Measurements from ENCODE around the gene LBH.
A peak's percentile ranks its signal among the peaks of the same experiment; 100 is the strongest.

The LBH gene

DNA sequence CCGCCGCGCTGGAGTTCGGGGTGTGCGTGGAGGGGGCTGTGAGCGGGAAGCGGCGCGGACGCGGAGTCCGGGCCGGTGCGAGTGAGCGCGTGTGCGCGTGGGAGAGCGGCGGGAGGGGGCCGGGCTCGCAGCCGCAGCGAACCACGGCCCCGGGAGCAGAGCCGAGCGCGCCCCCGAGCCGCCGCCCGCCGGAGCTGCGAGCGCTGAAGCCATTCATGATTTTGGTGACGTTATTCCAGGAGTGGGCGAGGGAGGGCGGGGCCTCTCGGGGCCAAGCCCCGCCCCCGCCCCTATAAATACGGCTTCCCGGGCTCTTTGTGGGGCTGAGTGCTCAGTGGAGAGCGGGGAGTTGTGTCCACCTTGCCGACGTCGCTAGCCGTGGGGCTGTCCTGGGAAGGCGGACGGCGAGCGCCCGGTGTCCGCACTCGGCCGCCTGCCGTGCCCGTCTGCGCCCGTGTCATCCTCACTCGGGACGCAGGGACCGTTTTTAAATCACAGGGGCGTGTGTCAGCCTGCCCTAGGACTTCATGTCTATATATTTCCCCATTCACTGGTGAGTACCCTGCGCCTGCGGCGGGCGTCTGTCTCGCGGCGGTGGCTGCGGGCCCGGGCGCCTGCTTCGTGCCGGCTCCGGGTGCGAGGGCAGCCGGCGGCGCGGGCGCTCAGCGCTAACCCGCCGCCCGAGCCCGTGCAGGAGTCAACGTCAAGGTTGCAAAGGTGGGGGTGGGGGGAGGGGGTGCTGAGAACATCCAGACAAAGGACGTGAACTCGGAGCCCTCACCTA is at the start of gene LBH:
Gene LBH, plus strand, starts transcription at position 323 of the 784 bp plus-strand sequence. Its CDS starts 205 bp downstream, at position 528.
- DNase-seq: peak; percentile 84

DNA sequence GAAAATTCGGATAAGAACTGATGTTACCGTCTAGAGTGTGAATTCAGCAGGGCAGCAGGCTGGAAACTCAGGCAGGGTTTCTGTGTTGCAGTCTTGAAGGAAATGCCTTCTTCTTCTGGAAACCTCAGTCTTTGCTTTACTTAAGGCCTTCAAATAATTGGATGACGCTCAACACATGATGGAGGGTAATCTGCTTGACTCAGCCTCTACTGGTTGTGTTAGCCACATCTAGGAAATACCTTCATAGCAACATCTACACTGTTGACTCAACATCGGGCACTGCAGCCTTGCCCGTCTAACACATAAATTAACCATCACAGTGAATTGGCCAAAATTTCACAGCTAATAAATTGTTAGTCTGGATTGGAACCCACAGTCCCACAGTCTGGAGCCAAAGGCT is 47.3 kb upstream of the LBH start:
- DNase-seq: peak; percentile 77

DNA sequence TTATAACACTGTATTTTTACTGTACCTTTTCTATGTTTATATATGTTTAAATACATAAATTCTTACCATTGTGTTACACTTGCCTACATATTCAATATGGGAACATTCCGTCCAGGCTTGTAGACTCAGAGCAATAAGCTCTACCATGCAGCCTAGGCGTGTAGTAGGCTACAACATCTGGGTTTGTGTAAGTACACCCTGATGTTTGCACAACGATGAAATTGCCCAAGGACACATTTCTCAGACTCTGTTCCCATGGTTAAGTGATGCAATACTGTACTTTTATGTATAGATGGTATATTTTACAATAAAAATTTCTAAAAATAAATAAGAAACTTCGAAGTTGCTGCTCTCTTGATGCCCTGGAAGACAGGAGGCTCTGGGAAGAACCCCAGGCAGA is 46.2 kb upstream of the LBH start:
- peak; percentile 91 for DNase-seq

DNA sequence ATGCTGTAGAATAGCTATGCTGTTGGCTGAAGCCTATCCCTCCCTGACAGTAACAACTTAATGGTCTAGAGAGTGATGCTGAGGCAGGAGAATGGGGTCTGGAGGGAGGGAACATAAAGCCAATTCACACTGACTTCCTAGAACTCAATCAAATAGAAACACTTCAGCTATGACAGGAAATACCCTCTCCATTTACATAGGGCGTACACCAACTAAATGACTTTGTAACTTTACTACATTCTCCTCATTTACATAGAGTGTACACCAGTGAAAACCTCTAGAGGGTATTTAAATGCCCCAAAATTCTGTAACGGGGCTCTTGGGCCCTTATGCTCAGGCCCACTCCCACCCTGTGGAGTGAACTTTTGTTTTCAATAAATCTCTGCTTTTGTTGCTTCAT is 43.0 kb upstream of the LBH start:
- no peak for DNase-seq

DNA sequence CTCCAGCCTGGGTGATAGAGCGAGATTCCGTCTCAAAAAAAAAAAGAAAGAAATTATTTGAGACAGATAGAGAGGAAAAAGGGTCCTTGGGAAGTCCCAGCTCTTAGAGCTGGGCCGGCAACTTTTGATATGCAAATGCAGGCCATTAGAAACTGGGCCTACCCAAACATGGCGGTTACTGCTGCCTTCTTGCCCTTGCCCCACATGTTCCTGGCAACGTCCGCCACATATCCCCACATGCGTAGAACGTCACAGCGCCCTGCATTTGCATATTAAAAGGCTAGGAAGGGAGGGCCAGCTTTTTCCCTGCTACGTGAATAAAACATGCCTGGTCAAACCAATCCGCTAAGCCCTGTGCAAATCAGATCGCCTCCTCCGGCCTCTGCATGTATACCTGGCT is 40.7 kb upstream of the LBH start:
- DNase-seq: no peak

DNA sequence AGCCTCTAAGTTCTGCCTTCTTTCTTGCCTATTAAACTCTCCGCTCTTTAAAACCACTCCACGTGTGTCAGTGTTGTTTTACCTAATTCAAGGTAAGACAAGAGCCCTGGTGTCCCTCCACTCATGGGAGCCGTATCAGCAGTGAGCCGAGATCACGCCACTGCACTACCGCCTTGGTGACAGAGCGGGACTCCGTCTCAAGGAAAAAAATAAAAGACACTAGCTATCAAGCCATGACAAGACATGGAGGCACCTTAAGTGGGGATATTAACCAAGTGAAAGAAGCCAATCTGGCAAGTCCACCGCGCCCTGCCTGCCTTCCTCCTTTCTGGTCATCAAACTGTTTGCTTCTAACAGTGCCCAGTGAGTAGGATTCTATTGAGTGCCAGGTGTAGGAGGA is 40.2 kb upstream of the LBH start:
- no peak for DNase-seq

DNA sequence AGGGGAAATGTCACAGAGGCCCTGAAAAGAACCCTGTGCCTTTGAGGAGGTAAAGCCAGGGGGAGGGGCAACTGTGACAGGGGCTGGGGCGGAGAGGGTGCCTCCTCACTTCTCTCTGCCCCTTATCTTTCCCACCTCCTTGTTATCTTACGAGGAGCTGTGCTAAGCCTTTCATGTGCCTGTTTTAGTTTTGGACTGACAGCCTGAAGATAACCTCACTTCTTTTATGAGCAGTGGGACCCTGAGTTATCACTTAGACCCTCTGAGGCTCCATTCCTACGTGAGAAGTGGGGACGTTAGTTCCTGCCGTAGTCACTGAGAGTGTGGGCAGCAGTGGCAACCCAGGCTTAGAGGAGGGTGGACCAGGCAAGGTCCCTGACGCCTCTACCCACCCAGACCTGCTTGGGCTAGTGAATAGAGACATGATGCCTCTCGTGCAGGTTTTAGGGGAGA is 39.5 kb upstream of the LBH start:
- DNase-seq: no peak

DNA sequence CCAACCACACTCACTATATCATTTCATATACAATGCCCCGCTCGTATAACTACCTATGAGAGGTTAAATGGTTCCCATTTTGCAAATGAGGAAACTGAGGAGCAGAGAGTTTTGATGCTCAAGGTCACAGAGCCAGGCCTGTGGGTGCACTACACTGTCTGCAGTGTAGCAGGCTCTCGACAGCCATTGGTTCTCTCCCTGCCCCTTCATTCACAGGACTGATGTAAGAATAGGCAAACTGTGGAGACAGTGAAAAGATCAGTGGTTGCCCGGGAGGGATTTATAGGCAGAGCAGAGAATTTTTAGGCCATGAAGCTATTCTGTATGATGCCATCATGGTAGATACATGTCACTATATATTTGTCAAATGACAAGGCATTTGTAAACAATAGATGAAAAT is 39.0 kb upstream of the LBH start:
- DNase-seq: peak; percentile 13

DNA sequence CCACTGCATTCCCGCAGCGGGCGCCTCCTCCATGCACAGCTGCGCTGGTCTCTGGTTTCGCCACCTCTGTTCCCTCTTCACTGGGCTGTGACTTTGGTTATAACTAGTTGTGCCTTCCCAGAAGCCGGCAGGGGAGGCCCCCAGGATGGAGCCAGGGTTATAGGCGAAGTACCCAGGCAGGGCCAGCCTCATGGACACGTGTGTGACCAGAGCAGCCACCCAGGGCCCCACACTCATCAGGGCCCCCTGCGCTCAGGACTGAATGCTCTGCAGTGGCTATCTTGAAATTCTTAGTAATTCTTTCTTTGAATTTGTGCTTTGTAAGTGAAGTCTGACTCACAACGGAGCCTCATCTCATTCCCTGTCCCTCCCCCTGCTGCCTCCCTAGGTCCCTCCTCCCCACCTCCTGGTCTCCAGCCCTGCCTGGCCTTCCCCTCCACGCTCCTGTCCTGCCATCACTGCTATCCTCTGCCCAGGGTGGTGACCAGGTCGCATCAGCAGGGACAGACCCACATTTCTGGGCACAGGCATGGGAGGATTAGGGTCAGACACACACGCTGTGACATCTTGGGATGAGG is 38.1 kb upstream of the LBH start:
- DNase-seq: no peak

DNA sequence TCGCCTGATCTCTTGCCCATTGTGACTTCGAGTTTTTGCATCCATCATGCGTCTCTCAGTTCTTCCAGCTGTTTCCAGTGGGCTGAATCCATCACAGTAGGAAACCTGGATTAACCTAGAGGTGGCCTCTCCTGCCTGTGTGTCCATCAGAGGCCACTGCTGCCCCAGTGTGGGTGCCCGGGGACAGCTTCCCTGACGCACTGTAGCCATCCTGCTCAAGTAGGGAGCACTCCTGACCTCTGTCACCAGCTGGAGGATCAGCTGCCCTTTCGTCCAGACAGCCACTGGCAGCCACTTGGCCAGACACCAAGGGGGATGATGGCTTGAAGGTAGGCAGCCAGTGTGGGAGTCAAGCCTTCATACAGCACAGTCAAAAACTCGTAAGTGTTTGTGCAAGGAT is 36.9 kb upstream of the LBH start:
- no peak for DNase-seq

DNA sequence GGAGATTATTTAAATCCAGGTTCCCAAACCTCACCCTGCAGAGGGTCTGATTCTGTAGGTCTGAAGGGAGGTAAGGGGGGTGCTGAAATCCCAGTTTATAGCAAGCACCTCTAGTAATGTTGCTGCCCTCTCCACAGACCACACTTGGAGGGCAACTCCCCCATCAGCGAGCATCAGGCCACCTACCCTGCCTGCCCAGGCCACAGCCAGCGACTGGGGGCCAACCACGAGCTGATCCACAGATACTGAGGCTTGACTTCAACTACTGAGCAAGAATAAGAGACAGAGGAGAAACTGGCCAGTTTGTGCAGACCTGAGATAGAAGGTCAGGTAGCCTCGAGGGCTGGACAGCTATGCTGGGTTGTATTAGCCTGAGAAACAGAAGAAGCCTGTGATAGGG is 36.3 kb upstream of the LBH start:
- no peak for DNase-seq

DNA sequence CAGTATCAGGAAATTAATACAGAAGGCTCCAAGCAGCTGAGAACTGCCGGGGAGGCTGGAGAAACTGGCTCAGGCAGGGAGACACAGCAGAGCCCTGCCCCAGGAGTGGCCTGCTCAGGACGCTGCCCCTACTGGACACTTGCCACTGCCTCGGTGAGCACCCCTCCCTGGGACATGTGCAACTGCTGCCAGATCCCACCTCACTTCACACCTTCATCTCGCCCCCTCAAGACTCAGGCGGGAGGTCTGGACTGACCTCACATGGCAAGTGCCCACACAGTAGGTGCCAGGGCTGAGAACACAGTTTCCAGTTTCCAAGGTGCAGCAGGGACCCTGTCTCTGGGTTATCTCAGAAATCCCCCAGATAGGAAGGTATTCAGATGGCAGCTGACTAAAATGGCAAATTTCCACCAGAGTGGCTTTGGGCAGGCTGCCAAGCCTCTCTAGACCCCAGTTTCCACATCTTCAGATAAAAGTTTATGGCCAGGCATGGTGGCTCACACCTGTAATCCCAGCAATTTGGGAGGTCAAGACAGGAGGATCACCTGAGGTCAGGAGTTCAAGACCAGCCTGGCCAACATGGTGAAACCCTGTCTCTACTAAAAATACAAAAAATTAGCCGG is 33.7 kb upstream of the LBH start:
- DNase-seq: peak; percentile 13

DNA sequence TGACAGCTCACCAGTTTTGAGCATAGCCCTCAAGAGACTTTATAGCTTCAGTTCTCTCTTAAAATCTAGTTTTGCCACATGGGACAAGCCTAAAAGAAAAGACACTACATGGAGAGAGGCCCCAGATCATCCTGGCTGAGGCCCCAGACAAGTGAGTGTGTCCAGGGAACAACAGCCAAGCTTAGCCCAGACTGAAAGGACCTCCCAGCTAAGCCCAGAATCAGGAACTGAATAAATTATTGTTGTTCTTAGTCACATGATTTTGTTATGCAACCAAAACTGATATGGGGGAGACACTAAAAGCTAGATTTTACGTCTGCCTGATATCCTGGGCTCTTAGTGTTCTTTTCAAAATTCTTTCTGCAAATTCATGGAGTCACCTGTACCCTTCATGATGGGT is 29.3 kb upstream of the LBH start:
- DNase-seq: no peak

DNA sequence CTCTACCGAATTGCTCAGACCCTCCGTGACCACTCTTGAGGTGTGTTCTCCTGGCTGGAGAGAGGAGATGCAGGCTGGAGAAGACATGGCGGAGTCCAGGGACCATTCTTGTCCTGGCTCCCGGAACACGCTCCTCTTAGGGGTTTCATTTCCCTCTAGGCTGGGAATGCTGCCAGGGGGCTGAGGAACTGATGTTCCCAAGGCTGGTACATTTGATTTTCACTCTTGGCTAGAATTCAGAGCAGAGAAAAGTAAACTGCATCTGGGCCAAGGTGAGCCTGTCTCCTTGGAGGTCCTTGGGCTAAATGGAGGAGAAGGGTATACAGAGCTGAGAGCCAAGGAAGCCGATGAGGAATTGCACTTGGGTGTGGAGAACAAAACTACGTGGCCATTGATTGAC is 28.2 kb upstream of the LBH start:
- DNase-seq: no peak

DNA sequence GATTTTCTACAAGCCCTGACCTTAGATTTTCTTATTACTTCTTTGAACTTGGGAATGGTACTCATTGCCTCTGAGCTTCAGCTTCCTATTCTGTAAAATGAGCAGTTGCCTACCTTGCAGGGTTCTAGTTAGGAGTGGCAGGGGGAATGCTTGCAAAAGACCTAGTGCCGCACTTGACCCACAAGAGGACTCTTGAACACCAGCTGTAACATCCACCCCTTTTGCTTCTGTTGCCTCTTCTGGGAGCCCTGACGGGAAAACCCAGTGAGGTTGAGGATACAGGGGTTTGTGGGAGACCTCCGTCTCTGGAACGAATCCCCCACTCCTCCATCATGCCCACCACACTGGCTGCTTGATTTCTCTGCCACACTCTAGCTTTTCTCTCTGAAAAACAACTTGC is 27.1 kb upstream of the LBH start:
- DNase-seq: no peak

DNA sequence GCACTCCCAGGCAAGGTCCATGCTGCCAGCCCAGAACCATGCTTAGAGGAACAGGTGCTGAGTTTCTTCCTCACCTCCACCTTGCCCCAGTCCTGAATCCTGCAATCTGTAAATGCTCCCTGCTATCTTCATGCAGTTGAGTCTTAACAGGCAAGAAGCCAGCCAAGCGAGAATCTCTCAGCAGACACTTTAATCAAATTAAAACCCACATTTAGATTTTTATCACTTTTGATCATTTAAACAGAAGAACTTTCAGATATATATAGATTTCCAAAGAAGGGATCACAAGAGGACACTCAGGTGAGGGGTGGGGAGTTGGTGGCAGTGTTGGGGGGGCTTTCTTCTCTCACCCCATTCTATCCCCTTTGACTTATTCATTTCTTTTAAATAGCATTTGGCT is 25.9 kb upstream of the LBH start:
- no peak for DNase-seq

DNA sequence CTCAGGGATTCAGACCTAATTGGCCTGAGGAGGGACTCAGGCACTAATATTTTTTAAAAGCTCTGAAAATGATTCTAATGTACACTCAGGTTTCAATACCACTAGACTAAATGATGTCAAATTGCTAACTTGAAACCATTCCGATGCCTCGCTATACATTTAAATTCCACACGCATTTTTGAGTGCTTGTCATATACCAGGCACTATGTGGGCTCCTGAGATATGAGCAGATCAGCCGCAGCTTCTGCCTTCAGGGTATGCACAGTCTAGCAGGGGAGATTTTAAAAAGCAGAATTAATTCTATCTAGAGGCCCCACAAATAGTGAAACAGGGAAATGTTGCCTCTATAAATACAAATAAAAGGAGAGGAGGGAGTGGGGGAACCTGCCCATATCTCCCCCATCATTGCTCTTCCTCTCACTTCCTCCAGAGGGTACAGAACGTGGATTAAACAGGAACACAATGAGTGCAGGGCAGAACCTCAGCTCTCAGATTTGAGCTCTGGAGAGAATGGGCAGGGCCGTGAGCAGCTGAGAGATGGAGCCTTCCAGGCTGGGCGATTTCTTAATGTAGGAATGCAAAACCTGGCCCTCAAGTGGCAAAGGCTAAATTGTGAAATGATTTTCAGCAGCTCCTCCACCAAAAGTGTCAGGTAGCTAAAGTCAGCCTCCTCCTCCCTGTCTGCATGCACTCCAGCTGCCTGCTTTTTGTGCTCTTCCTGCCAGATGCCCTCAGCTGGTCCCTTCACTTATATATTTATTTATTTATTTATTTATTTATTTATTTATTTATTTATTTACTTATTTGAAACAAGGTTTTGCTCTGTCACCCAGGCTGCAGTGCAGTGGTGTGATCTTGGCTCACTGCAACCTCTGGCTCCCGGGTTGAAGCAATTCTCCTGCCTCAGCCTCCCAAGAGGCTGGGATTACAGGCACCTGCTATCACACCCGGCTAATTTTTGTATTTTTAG is 24.6 kb upstream of the LBH start:
- peak; percentile 33 for DNase-seq

DNA sequence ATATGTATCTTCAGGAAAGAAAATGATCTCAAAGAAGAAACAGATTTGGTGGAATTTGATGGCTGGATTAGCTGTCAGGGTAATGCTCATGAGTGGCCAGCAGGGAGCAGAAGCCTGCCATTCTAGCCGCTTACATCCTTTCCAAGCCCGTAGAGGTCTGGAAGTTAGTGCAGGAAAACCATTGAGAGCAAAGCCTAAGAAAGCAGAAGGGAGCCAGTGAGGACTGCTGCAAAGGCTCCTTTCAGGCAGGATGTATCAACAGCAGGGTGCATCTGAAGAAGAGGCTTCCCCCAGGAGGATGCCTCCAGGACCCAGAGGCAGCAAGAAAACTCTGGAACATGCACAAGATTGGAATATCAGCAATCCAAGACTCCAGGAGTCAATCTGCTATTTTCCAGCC is 22.9 kb upstream of the LBH start:
- DNase-seq: peak; percentile 89

DNA sequence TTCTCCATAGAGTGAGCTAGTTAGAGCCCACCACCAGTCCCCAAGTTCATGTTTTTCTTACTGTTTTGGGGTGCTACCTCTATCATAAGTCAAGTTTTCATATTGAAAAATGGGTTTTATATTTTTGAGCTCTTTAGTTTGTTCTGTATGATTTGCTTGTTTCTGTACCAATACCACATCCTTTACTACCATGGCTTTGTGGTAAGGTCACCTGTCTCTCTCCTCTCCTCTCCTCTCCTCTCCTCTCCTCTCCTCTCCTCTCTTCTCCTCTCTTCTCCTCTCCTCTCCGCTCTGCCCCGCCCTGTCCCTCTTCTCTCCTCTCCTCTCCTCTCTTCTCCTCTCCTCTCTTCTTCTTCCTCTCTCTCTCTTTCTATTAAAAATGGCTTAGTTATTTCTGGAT is 22.1 kb upstream of the LBH start:
- no peak for DNase-seq

DNA sequence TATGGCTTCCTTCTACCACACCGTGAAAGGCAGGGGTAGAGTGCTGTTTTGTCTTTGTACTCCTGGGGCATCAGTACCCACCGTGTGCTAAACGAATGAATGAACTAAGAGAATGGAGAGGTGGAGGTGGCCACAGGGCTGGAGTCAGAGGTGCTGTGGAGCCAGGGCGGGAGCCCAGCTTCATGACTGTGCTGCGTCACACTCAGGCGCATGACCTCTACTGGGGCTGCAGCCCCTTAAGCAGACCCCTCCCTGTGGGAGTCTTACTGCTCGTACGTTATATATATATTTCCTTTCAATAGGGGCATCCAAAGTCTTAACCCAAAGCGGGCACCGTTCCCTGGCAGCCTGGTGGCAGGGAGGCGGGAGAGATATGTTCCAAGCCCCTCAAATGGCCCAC is 18.0 kb upstream of the LBH start:
- DNase-seq: no peak

DNA sequence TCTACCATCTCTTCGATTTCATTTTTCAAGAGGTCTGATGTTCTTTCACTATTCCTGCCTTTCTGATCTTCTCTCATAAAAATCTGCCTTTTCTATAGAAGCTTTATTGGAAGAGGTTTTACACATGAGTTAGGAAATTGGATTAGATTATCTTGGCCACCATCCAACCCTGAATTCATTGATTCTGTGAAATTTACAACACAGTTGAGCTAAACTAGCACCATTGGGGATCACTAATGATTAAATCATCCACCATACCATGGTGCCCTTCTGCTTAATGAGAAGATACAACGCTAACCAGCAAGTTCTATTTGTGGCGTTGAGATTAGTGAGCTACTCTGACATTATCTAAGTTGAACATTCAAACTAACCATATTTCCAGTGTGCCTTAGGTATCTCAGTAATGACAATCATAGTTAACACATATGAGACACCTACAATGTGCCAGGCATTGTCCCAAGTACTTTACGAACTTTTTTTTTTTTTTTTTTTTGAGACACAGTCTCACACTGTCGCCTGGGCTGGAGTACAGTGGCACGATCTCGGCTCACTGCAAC is 17.3 kb upstream of the LBH start:
- peak; percentile 17 for DNase-seq

DNA sequence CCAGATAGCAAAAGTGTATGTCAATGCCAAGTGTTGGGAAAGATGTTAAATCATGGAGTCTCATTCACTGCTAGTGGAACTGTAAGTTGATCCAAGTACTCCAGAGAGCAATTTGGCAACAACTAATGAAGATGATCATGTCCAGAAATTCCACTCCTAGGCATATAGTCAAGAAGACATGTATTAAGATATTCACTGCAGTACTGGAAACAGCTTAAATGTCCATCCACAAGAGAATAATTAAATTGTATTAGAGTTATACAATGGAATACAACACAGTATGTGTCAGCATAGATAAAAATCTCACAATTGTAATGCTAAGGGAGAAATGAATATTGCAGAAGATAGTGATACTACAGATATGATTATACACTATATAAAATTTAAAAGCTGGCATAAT is 15.2 kb upstream of the LBH start:
- no peak for DNase-seq
